K562 (cell line): Measurements from ENCODE around the gene RNU1-2.
"Not testable (repeated sequence)": the region's sequence is repeated elsewhere in the genome, so short reads cannot be mapped to it uniquely, and the experiment has no call there.

Experiments used
- CBX3 ChIP-seq, 2 experiments: IDR thresholded peaks; 1 replicate in 1 of 2; 2 replicates in 1 of 2; pipeline ENCODE4 v1.6.1; 2012; ENCODE audit warnings: inconsistent platforms in 2 of 2, low read length in 2 of 2, borderline replicate concordance in 1 of 2, control low read depth in 1 of 2
- CHD4 ChIP-seq: fragments of 200-600 bp; sonication (generic); IDR thresholded peaks from 3 replicates; pipeline ENCODE4 v1.6.1; 2012; ENCODE audit warnings: low read depth, mild to moderate bottlenecking, mixed read lengths, low read length, inconsistent platforms; ENCODE audit not compliant: insufficient read depth, insufficient replicate concordance, poor library complexity, severe bottlenecking
- GABPA ChIP-seq: fragments of 200-800 bp; sonication (Bioruptor generic); conservative IDR thresholded peaks from 2 replicates; pipeline ENCODE4 v1.6.1; 2016; ENCODE audit warnings: low read depth, missing genetic modification characterization, missing compliant biosample characterization
- KDM5B ChIP-seq: fragments of 200-600 bp; sonication (generic); IDR thresholded peaks from 2 replicates; pipeline ENCODE4 v1.6.1; 2012; ENCODE audit warnings: low read depth, mild to moderate bottlenecking, moderate library complexity, low read length, control low read depth, inconsistent platforms; ENCODE audit not compliant: insufficient replicate concordance
- POLR2A ChIP-seq: fragments of 450-650 bp; conservative IDR thresholded peaks from 2 replicates; pipeline ENCODE4 v1.6.1; 2016
- SRSF9 ChIP-seq: fragments of 200-400 bp; formaldehyde crosslinking; IDR thresholded peaks from 2 replicates; pipeline ENCODE4 v1.6.1; 2017; ENCODE audit warnings: low read depth, low read length, borderline replicate concordance
- YY1 ChIP-seq, 3 experiments: IDR thresholded peaks; 2 replicates each; pipeline ENCODE4 v1.6.1; 2011; ENCODE audit warnings: low read length in 2 of 3, mild to moderate bottlenecking in 2 of 3, moderate library complexity in 2 of 3, borderline replicate concordance in 1 of 3, control low read depth in 1 of 3, low read depth in 1 of 3; ENCODE audit not compliant: insufficient read depth in 3 of 3, insufficient replicate concordance in 2 of 3, control insufficient read depth in 1 of 3, insufficient read length in 1 of 3; ENCODE audit errors: extremely low read depth in 1 of 3
- ZFPM2 ChIP-seq: fragments of 250-450 bp; sonication (Bioruptor Pico); IDR thresholded peaks from 2 replicates; pipeline ENCODE4 v1.5.1; 2022; ENCODE audit warnings: mild to moderate bottlenecking
- ZNF12 ChIP-seq: sonication (generic); formaldehyde crosslinking; IDR thresholded peaks from 2 replicates; pipeline ENCODE4 v1.4.0; 2020; ENCODE audit warnings: mild to moderate bottlenecking, missing genetic modification reagents
- ZNF146 ChIP-seq: IDR thresholded peaks from one replicate; pipeline ENCODE4 v1.6.1; 2018; ENCODE audit warnings: missing compliant biosample characterization; ENCODE audit not compliant: unreplicated experiment
- ZNF224 ChIP-seq: sonication (generic); formaldehyde crosslinking; IDR thresholded peaks from 2 replicates; pipeline ENCODE4 v1.8.0; 2022; ENCODE audit warnings: mild to moderate bottlenecking, missing genetic modification reagents
- TF ChIP-seq, protein P1 (sequence below), 3 experiments: IDR thresholded peaks in 2 of 3; conservative IDR thresholded peaks in 1 of 3; 2 replicates each; pipeline ENCODE4 v1.5.1; 2011 to 2012; ENCODE audit warnings: low read length in 3 of 3, mild to moderate bottlenecking in 3 of 3, control low read depth in 2 of 3, improper control_type of control experiment in 1 of 3, inconsistent platforms in 1 of 3, low read depth in 1 of 3, mixed read lengths in 1 of 3, moderate library complexity in 1 of 3; ENCODE audit not compliant: insufficient read depth in 2 of 3
- TF ChIP-seq, protein P2 (sequence below), 2 experiments: fragments of 450-650 bp; formaldehyde crosslinking in 1 of 2; IDR thresholded peaks; 2 replicates each; pipeline versions ENCODE4 v1.4.0 to v1.6.1; 2014 to 2020; ENCODE audit warnings: mild to moderate bottlenecking in 2 of 2, borderline replicate concordance in 1 of 2, low read depth in 1 of 2

DNA sequence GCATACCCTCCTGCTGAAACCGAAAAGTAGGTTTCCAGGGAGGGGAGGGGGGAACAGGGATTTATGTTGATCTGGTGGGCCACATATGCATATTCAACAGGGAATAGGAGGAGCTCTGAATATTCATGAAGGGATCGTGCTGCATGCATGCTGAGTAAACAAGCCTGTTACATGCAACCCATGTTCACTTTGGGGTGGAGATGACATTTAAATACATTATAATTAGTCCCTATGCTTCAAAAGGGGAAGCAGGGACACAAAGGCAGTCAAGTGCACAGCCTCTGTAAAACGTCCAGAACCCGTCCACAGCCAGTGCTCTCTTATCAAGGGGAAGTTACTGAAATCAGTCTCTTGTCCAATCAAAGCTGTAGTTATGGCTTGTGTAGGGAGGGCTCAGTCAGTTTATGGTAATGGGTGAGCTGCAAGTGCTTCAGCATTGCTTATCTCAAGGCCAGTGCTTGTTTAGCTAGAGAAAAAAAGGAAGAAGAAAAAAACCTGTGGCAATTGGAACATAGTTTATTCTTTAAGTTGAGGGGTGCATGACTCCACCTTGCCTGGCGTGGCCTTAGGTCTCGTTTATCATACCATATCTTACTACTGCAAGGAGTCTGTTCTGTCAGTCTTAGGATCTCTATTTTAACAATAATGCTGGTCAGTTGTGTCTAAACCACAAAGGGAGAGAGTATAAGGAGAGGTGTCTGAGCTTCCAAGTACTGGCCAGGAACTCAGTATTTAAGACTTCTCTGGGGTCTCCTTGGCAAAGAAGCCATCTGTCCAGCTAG is 28.7 kb upstream of the RNU1-2 start:
- TF ChIP-seq CBX3 (IDR thresholded peaks at IDR 0.05; ENCODE audit: borderline replicate concordance in 1 of 2, low read length in 2 of 2); ZNF224; POLR2A; ZNF12 (CRISPR knock-in tag); YY1 (IDR thresholded peaks at IDR 0.05; ENCODE audit: borderline replicate concordance in 1 of 3, control insufficient read depth in 1 of 3, extremely low read depth in 1 of 3, insufficient read depth in 3 of 3, insufficient read length in 1 of 3, insufficient replicate concordance in 2 of 3, low read depth in 1 of 3, low read length in 2 of 3); CHD4; ZFPM2 (CRISPR knock-in tag); GABPA (tag); SRSF9; ZNF146 (CRISPR knock-in tag); KDM5B: not testable (repeated sequence)
- TF ChIP-seq, protein P1, sequence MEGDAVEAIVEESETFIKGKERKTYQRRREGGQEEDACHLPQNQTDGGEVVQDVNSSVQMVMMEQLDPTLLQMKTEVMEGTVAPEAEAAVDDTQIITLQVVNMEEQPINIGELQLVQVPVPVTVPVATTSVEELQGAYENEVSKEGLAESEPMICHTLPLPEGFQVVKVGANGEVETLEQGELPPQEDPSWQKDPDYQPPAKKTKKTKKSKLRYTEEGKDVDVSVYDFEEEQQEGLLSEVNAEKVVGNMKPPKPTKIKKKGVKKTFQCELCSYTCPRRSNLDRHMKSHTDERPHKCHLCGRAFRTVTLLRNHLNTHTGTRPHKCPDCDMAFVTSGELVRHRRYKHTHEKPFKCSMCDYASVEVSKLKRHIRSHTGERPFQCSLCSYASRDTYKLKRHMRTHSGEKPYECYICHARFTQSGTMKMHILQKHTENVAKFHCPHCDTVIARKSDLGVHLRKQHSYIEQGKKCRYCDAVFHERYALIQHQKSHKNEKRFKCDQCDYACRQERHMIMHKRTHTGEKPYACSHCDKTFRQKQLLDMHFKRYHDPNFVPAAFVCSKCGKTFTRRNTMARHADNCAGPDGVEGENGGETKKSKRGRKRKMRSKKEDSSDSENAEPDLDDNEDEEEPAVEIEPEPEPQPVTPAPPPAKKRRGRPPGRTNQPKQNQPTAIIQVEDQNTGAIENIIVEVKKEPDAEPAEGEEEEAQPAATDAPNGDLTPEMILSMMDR (IDR thresholded peaks at IDR 0.05 in 2 of 3, conservative IDR thresholded peaks at IDR 0.05 in 1 of 3; ENCODE audit: insufficient read depth in 2 of 3, low read depth in 1 of 3, low read length in 3 of 3): not testable (repeated sequence)
- TF ChIP-seq, protein P2, sequence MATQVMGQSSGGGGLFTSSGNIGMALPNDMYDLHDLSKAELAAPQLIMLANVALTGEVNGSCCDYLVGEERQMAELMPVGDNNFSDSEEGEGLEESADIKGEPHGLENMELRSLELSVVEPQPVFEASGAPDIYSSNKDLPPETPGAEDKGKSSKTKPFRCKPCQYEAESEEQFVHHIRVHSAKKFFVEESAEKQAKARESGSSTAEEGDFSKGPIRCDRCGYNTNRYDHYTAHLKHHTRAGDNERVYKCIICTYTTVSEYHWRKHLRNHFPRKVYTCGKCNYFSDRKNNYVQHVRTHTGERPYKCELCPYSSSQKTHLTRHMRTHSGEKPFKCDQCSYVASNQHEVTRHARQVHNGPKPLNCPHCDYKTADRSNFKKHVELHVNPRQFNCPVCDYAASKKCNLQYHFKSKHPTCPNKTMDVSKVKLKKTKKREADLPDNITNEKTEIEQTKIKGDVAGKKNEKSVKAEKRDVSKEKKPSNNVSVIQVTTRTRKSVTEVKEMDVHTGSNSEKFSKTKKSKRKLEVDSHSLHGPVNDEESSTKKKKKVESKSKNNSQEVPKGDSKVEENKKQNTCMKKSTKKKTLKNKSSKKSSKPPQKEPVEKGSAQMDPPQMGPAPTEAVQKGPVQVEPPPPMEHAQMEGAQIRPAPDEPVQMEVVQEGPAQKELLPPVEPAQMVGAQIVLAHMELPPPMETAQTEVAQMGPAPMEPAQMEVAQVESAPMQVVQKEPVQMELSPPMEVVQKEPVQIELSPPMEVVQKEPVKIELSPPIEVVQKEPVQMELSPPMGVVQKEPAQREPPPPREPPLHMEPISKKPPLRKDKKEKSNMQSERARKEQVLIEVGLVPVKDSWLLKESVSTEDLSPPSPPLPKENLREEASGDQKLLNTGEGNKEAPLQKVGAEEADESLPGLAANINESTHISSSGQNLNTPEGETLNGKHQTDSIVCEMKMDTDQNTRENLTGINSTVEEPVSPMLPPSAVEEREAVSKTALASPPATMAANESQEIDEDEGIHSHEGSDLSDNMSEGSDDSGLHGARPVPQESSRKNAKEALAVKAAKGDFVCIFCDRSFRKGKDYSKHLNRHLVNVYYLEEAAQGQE (IDR thresholded peaks at IDR 0.05; ENCODE audit: borderline replicate concordance): not testable (repeated sequence)
- TF ChIP-seq, protein P2 (CRISPR knock-in tag; IDR thresholded peaks at IDR 0.05; ENCODE audit: low read depth): not testable (repeated sequence)
